ENCODE measurements around the gene SORL1. TPM values are rescaled to one million over a fixed set of nuclear protein-coding genes. Genes with fewer than 3 reads are reported as not detected.

The SORL1 gene
- total RNA-seq, 1 experiment from 2014 or later = 4.9 TPM

- no peaks in the 10 kb centered on the region for H3K9me2 ChIP-seq (ENCODE audit: insufficient read depth)
- H3K4me2 ChIP-seq = no peak overlapping the region
- TF ChIP-seq CTCF (conservative IDR thresholded peaks at IDR 0.05) = peak; percentile 57
- no peak for TF ChIP-seq EZH2 (IDR thresholded peaks at IDR 0.05; ENCODE audit: low read depth)
- H4K20me1 ChIP-seq (ENCODE audit: insufficient read depth) = no peaks in the 10 kb centered on the region
- no TSS peak for BruUV-seq (replicated peaks)
- intact Hi-C loops (cut with micrococcal nuclease; ENCODE audit: unreplicated experiment) = loop anchor here (10.0 kb wide), 1 partner anchor 70 kb away; no protein-coding TSS in a partner anchor
- H3K9me3 ChIP-seq (ENCODE audit: insufficient read depth, low read depth) = 0 out of 2 replicates have a peak, but pooled peaks cover 6% of the 10 kb centered on the region
- H3K27me3 ChIP-seq (ENCODE audit: insufficient read depth, low read depth) = peaks cover 50% of the 10 kb centered on the region
- DNase-seq = no peak
- CTCF ChIA-PET = no interaction called here
- no peaks in the 10 kb centered on the region for H3F3A ChIP-seq (ENCODE audit: insufficient read depth, low read depth)
- H3K4me1 ChIP-seq (replicated peaks; ENCODE audit: insufficient read depth) = no peaks in the 10 kb centered on the region
- no peaks in the 10 kb centered on the region for H3K36me3 ChIP-seq (ENCODE audit: low read depth)
- H3K4me3 ChIP-seq = no peak overlapping the region
- H3K79me2 ChIP-seq (ENCODE audit: low read depth) = no peaks in the 10 kb centered on the region
- POLR2A ChIA-PET (ENCODE audit: unreplicated experiment) = no interaction called here
- H3K27ac ChIP-seq = no peak overlapping the region
- no peak overlapping the region for H2AFZ ChIP-seq
Observed at GRCh38 chr11:121534131-121535093, 82.3 kb downstream of the SORL1 start.

GRCh38 chr11:121535129-121535796, 83.1 kb downstream of the SORL1 start:
- Histone ChIP-seq H3K4me2 (no peak overlapping the region), H3K4me1 (replicated peaks; ENCODE audit: insufficient read depth) (no peaks in the 10 kb centered on the region), H3K9me3 (ENCODE audit: insufficient read depth, low read depth) (0 out of 2 replicates have a peak, but pooled peaks cover 2% of the 10 kb centered on the region), H3F3A (ENCODE audit: insufficient read depth, low read depth) (no peaks in the 10 kb centered on the region), H3K27ac (no peak overlapping the region), H3K79me2 (ENCODE audit: low read depth) (no peaks in the 10 kb centered on the region), H4K20me1 (ENCODE audit: insufficient read depth) (no peaks in the 10 kb centered on the region), H3K27me3 (ENCODE audit: insufficient read depth, low read depth) (peaks cover 55% of the 10 kb centered on the region), H2AFZ (no peak overlapping the region), H3K9me2 (ENCODE audit: insufficient read depth) (no peaks in the 10 kb centered on the region), H3K36me3 (ENCODE audit: low read depth) (no peaks in the 10 kb centered on the region), H3K4me3 (no peak overlapping the region)
- DNase-seq = no peak
- intact Hi-C loops (cut with micrococcal nuclease; ENCODE audit: unreplicated experiment) = loop anchor here (10.0 kb wide), 1 partner anchor 70 kb away; no protein-coding TSS in a partner anchor
- ChIA-PET POLR2A (ENCODE audit: unreplicated experiment) (no interaction called here), CTCF (no interaction called here)
- no peak for TF ChIP-seq CTCF (conservative IDR thresholded peaks at IDR 0.05)
- no TSS peak for BruUV-seq (replicated peaks)

- H3K9me3 ChIP-seq (ENCODE audit: insufficient read depth, low read depth) = no peaks in the 10 kb centered on the region
- no peak overlapping the region for H3K4me2 ChIP-seq
- TF ChIP-seq CTCF (conservative IDR thresholded peaks at IDR 0.05) = no peak
- no peak for TF ChIP-seq EZH2 (IDR thresholded peaks at IDR 0.05; ENCODE audit: low read depth)
- H3K4me1 ChIP-seq (replicated peaks; ENCODE audit: insufficient read depth) = no peaks in the 10 kb centered on the region
- H4K20me1 ChIP-seq (ENCODE audit: insufficient read depth) = no peaks in the 10 kb centered on the region
- no peaks in the 10 kb centered on the region for H3K79me2 ChIP-seq (ENCODE audit: low read depth)
- ChIA-PET POLR2A (ENCODE audit: unreplicated experiment) (no interaction called here), CTCF (no interaction called here)
- H3K4me3 ChIP-seq = no peak overlapping the region
- no peaks in the 10 kb centered on the region for H3K9me2 ChIP-seq (ENCODE audit: insufficient read depth)
- H3K27ac ChIP-seq = no peak overlapping the region
- no peak for DNase-seq
- no peaks in the 10 kb centered on the region for H3F3A ChIP-seq (ENCODE audit: insufficient read depth, low read depth)
- no TSS peak for BruUV-seq (replicated peaks)
- no peaks in the 10 kb centered on the region for H3K36me3 ChIP-seq (ENCODE audit: low read depth)
- intact Hi-C loops (cut with micrococcal nuclease; ENCODE audit: unreplicated experiment) = loop anchor here (10.0 kb wide), 1 partner anchor 71 kb away; no protein-coding TSS in a partner anchor
- no peak overlapping the region for H2AFZ ChIP-seq
- H3K27me3 ChIP-seq (ENCODE audit: insufficient read depth, low read depth) = peaks cover 55% of the 10 kb centered on the region
Observed at GRCh38 chr11:121536126-121536525, 84.0 kb downstream of the SORL1 start.
